KG1 (cell line): Measurements from ENCODE around the gene ZNF423.

Experiments used
- DNase-seq: peaks from one replicate; lab custom pipeline; 2025; lab: John Stamatoyannopoulos, UW

The ZNF423 gene

DNA sequence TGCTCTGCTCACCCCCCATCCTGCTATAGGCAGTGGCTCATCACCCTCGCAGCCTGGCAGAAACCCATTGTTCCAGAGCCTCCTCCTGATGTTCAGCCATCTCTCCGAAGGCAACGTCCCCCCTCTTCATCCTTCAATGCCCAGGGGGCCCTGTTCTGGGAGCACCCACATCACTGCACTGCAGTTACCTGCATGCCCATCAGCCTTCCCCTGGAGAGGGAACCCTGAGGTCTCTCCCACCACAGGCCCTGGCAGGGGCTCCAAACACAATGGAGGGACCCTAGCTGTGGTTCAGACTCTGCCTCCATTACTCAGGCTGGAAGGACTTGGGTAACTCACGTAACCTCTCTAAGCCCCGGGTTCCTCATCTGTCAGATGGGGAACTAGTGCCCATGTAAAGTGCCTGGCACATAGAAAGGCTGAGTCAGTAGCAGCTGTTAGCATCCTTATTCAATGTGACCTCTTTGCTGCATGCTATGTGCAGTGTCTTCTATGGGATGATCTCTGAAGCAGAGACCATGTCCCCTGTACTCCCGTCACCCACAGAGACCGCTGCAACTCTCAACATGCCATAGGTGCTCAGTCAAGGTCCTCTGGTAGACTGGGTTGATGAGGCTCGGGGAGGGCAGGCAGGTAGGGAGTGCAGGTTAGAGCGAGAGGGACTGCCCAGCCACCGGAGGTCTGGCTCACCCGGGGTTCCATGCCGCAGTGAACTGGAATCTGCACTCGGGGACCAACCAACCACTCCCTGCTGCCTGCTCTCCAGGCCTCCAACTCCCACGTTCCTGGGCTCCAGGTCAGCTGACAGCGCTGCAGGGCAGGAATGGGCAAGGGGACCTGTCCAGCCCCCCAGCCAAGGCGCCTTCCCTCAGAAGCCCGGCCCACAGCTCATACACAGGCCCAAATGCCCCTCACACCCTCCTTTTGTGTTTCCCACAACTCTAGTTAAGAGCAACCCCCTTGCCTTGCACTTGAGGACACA, 233.2 kb downstream of the ZNF423 start:
- DNase-seq = no peak

GRCh38 chr16:49622084-49622390, 233.9 kb downstream of the ZNF423 start:
- DNase-seq = no peak

- DNase-seq = no peak
Observed at GRCh38 chr16:49621241-49622083, 234.4 kb downstream of the ZNF423 start.

GRCh38 chr16:49620869-49621240, 235.1 kb downstream of the ZNF423 start:
- no peak for DNase-seq

DNA sequence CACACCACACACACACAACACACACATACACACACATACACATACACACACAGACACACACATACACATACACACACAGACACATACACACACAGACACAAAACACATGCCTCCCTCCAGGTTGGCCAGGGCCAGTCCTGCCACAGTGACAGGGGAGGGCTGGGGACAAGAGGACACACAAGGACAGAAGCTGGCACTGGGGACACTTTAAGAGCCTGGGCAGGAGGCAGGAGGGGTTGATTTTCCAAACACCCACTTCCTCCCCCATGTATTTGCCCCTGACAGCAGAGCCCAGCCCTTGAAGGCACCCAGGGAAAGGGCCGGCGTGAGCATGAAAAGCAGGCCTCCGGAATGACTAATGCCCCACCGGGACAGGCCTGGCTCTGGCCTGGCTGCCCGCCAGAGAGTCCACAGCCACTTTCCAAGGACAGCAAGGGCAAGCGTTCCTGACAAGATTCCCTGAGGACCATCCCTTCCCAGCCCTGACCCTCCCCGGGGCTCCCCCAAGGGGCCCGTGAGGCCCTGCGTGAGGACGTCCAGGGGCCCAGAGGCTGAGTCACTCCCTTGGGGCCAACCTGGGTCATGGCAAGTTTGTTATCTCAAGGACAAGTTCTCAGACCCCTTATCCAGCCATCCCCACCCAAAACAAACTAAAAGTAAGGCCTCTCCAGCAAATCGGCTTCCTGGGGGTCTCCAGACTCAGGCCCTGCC, 235.6 kb downstream of the ZNF423 start:
- DNase-seq = no peak

DNA sequence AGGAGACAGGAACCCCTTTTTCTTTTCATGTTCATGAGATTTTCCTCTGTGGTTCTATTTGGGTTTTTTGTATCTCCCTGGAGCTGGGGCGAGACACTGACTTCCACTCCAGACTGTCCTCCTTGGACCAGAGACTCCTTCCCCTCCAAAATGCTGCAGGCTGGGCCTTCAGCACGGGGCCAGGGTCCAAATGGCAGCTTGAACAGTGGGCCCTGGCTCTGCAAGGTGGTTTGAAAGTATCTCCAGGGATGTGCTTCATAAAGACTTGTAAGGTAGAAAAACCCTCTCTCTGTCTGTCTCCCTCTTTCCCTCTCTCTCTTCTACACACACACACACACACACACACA, 236.1 kb downstream of the ZNF423 start:
- DNase-seq = no peak

DNA sequence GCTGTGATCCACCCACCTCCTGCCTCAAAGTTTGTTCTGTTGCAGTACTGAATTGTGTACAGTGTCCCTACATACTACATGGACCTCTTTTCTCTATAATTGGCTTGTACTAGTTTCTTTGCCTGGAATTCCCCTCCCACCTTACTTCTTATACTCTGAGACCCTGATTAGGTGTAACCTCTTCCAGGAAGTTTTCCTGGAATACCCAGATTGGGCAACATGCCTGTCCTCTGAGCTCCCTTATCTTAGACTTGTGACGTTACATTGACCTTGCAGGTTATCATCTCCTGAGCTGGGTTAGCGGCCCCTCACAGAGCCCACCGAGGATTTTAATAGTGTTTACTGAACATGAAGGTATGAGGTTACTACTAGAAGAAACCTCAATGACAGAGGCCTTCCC, 237.0 kb downstream of the ZNF423 start:
- DNase-seq = no peak

- no peak for DNase-seq
Observed at GRCh38 chr16:49617710-49618330, 238.1 kb downstream of the ZNF423 start.

DNA sequence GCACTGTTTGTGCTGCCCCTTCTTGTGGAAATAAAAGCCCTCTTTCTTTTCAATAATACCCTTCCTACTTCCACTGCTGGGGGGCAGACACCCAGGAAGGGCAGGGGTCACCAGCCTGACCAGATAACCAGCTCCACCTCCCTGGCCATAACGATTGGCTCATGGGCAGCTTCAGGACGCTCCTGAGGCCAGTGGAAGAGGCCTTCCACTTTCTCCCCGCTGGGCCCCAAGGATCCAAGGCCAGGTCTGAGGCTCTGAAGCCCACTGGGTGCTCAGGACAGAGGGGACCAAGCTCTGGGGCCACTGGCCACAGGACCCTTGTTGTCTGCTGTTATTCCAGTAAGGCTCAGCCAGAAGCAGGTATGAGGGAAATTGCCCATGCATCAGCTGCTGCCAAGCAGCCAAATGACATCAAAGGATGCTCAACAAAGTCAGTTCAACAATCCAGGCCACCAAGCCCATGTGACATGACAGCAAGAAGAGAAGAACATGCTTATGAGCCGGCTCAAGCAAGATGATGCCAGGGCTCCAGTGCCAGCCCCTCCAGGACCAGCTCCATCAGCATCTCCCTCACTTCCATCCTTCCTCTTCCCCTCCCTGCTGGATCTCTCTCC, 238.8 kb downstream of the ZNF423 start:
- no peak for DNase-seq

GRCh38 chr16:49615576-49615975, 240.3 kb downstream of the ZNF423 start:
- no peak for DNase-seq

GRCh38 chr16:49610983-49611382, 244.9 kb downstream of the ZNF423 start:
- DNase-seq = no peak

DNA sequence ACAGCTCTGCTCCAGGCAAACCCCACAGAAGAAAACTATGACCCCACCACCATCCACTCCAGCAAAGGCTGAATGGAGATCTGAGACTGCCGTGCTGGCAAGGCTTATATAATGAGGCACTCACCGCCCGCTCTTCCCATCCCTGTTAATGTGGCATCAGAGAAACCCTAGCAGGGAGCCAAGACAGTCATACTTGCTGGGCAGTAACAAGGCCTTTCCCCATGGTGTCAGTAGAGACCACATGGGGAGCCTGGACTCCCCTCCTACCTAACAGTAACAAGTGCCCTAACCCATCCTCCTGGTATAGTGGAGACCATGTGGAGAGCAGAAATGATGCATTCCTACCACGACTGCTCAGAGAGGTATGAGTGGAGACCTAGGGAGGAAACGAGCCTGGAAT, 247.1 kb downstream of the ZNF423 start:
- DNase-seq = no peak

GRCh38 chr16:49608098-49608497, 247.8 kb downstream of the ZNF423 start:
- no peak for DNase-seq

DNA sequence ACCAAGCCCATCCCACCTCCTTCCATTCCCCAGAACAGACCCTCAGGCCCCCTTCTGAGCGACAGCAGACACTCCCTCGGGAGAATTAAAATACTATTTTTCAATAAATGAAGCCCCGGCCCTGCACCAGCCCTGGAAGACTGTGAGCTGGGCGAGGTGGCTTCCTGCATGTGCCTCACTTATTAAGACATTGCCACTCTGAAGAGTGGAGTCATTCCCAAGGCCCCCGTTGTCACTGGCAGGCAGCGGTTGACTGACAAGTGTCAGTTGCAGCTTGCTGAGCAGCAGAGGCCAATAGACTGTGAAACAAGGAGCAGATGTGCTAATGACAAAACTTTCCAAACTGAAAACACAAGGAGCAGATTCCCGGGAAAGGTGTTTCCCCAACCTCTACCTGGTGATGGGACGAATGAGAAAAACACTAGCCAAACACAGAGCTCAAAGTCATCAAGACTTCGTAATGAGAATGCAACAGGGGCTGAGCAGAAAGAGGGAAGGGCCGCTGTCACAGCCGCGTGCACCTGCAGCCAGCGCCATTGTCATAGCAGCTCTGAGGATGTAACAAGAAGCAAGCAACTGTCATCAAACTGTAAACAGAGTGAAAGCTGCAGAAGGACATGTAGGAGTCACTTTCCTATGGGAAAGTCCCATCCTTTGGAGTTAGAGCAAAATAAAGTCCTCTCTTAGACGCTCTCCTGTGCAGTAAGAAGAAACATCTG, 250.2 kb downstream of the ZNF423 start:
- no peak for DNase-seq

DNA sequence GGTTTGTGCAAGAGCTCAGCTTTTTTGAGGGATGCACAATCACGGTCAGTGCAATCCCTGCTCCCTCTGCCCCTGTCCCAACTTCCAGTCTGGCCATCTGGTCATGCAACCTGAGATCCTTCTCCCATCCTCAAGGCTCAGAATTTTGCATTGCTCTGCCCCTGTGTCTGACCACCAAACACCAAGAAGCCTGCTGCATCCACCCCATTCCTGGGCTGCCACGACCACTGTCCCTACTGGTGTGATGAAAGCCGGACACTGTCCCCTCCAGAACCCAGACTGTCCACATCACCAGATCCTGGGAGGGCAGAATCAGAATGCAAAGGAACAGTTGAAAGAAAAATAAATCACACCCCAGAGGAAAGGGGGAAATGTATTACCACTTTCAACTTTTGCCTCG, 251.3 kb downstream of the ZNF423 start:
- no peak for DNase-seq

DNA sequence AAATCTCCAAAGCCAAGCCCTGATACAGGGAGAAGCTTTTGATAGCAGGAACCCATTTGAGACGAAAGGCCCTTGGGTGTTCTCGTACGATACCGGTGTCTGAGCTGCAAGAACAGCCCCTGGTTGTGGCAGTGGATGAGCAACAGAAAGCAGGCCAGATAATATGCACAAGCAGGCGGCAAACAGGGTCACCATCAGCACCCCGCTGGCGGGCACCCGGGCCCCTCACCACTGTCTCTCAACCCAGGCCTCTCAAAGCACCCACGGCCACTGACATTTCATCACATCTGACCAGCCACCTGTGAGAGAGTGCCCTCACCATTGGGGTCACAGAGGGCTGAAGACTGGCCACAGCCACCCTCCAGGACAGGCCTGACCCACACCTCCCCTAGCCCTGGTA, 252.0 kb downstream of the ZNF423 start:
- no peak for DNase-seq

- no peak for DNase-seq
Observed at GRCh38 chr16:49602976-49603310, 253.0 kb downstream of the ZNF423 start.

- no peak for DNase-seq
Observed at GRCh38 chr16:49602201-49602975, 253.5 kb downstream of the ZNF423 start.

DNA sequence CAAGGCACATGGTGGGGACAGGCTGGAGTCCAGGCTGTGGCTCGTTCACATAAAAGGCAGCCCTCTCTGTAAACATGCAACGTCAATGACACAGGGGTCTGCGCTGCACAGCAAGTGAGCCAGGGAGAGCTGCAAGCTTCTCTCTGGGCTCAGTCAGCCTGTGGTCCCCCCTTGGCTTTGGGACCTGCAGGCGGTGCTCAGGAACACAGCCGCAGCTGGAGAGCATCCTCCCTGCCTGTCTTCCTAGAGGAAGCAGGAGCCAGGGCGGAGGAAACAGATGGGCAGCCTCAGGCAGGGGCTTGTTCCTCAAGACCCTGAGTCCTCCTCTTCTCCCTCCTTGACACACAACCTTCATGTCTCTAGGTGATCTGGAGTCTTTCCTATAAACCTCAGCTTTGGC, 254.3 kb downstream of the ZNF423 start:
- DNase-seq = no peak

GRCh38 chr16:49600976-49601375, 254.9 kb downstream of the ZNF423 start:
- DNase-seq = no peak
